ENCODE results near the gene FILIP1L.

Gene FILIP1L

GRCh38 chr3:99866261-99866761 is 248.0 kb downstream of the FILIP1L start:
- DNase-seq: no peak
- Histone ChIP-seq H3K36me3 (ENCODE audit: control insufficient read depth, insufficient read depth, low read length) (no peaks in the 10 kb centered on the region), H3K27me3 (replicated peaks; ENCODE audit: control insufficient read depth, insufficient read depth, low read length, poor library complexity, severe bottlenecking) (no peaks in the 10 kb centered on the region), H3K4me1 (ENCODE audit: control insufficient read depth, insufficient read depth, low read length, poor library complexity, severe bottlenecking) (no peaks in the 10 kb centered on the region), H3K9me3 (ENCODE audit: control insufficient read depth, low read length) (no peaks in the 10 kb centered on the region), H3K27ac (ENCODE audit: insufficient read depth, low read length, poor library complexity, severe bottlenecking) (no peak overlapping the region), H3K4me3 (ENCODE audit: insufficient read depth, low read depth, low read length, poor library complexity, severe bottlenecking) (no peak overlapping the region)

GRCh38 chr3:99865321-99865720 is 249.0 kb downstream of the FILIP1L start:
- Histone ChIP-seq H3K9me3 (ENCODE audit: control insufficient read depth, low read length) (no peaks in the 10 kb centered on the region), H3K36me3 (ENCODE audit: control insufficient read depth, insufficient read depth, low read length) (no peaks in the 10 kb centered on the region), H3K27ac (ENCODE audit: insufficient read depth, low read length, poor library complexity, severe bottlenecking) (no peak overlapping the region), H3K4me1 (ENCODE audit: control insufficient read depth, insufficient read depth, low read length, poor library complexity, severe bottlenecking) (no peaks in the 10 kb centered on the region), H3K27me3 (replicated peaks; ENCODE audit: control insufficient read depth, insufficient read depth, low read length, poor library complexity, severe bottlenecking) (no peaks in the 10 kb centered on the region), H3K4me3 (ENCODE audit: insufficient read depth, low read depth, low read length, poor library complexity, severe bottlenecking) (no peak overlapping the region)
- DNase-seq: no peak

DNA sequence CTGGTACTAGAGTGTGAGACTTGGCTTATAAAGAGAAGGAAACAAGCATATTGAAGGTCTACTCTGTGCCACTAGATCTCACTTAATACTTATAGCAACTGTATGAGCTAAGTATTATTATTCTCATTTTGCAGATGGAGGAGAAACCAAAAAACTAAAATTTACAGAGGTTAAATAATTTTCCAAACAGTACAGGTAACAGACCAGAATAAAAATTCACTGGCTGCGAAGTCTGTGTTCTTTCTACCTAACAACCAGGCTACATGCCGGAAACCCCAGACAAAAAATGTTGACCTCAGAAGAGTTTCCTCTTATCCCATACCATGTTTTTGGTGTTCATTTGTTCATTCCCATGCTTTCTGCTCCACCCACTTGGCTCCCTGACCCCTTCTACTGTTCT is 250.0 kb downstream of the FILIP1L start:
- no peaks in the 10 kb centered on the region for H3K27me3 ChIP-seq (replicated peaks; ENCODE audit: control insufficient read depth, insufficient read depth, low read length, poor library complexity, severe bottlenecking)
- H3K27ac ChIP-seq (ENCODE audit: insufficient read depth, low read length, poor library complexity, severe bottlenecking): no peak overlapping the region
- no peak for DNase-seq
- H3K4me3 ChIP-seq (ENCODE audit: insufficient read depth, low read depth, low read length, poor library complexity, severe bottlenecking): no peak overlapping the region
- no peaks in the 10 kb centered on the region for H3K4me1 ChIP-seq (ENCODE audit: control insufficient read depth, insufficient read depth, low read length, poor library complexity, severe bottlenecking)
- H3K36me3 ChIP-seq (ENCODE audit: control insufficient read depth, insufficient read depth, low read length): no peaks in the 10 kb centered on the region
- H3K9me3 ChIP-seq (ENCODE audit: control insufficient read depth, low read length): no peaks in the 10 kb centered on the region

GRCh38 chr3:99863588-99863987 is 250.7 kb downstream of the FILIP1L start:
- no peaks in the 10 kb centered on the region for H3K9me3 ChIP-seq (ENCODE audit: control insufficient read depth, low read length)
- no peak overlapping the region for H3K27ac ChIP-seq (ENCODE audit: insufficient read depth, low read length, poor library complexity, severe bottlenecking)
- H3K4me1 ChIP-seq (ENCODE audit: control insufficient read depth, insufficient read depth, low read length, poor library complexity, severe bottlenecking): no peaks in the 10 kb centered on the region
- H3K36me3 ChIP-seq (ENCODE audit: control insufficient read depth, insufficient read depth, low read length): no peaks in the 10 kb centered on the region
- no peak overlapping the region for H3K4me3 ChIP-seq (ENCODE audit: insufficient read depth, low read depth, low read length, poor library complexity, severe bottlenecking)
- H3K27me3 ChIP-seq (replicated peaks; ENCODE audit: control insufficient read depth, insufficient read depth, low read length, poor library complexity, severe bottlenecking): no peaks in the 10 kb centered on the region
- no peak for DNase-seq

DNA sequence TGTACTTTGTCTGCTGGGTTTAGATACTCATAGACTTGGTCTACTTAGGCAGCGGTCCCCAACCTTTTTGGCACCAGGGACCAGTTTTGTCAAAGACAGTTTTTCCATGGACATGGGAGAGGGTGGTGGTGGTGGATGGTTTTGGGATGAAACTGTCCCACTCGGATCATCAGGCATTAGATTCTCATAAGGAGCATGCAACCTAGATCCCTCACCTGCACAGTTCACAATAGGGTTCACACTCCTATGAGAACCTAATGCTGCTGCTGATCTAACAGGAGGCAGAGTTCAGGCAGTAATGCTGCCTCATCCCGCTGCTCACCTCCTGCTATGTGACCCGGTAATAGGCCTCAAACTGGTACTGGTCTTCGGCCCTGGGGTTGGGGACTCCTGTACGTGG is 251.3 kb downstream of the FILIP1L start:
- H3K27ac ChIP-seq (ENCODE audit: insufficient read depth, low read length, poor library complexity, severe bottlenecking): no peak overlapping the region
- H3K4me1 ChIP-seq (ENCODE audit: control insufficient read depth, insufficient read depth, low read length, poor library complexity, severe bottlenecking): no peaks in the 10 kb centered on the region
- H3K9me3 ChIP-seq (ENCODE audit: control insufficient read depth, low read length): no peaks in the 10 kb centered on the region
- no peaks in the 10 kb centered on the region for H3K27me3 ChIP-seq (replicated peaks; ENCODE audit: control insufficient read depth, insufficient read depth, low read length, poor library complexity, severe bottlenecking)
- DNase-seq: no peak
- no peak overlapping the region for H3K4me3 ChIP-seq (ENCODE audit: insufficient read depth, low read depth, low read length, poor library complexity, severe bottlenecking)
- no peaks in the 10 kb centered on the region for H3K36me3 ChIP-seq (ENCODE audit: control insufficient read depth, insufficient read depth, low read length)

GRCh38 chr3:99862208-99862607 is 252.1 kb downstream of the FILIP1L start:
- Histone ChIP-seq H3K27ac (ENCODE audit: insufficient read depth, low read length, poor library complexity, severe bottlenecking) (no peak overlapping the region), H3K36me3 (ENCODE audit: control insufficient read depth, insufficient read depth, low read length) (no peaks in the 10 kb centered on the region), H3K9me3 (ENCODE audit: control insufficient read depth, low read length) (no peaks in the 10 kb centered on the region), H3K27me3 (replicated peaks; ENCODE audit: control insufficient read depth, insufficient read depth, low read length, poor library complexity, severe bottlenecking) (no peaks in the 10 kb centered on the region), H3K4me1 (ENCODE audit: control insufficient read depth, insufficient read depth, low read length, poor library complexity, severe bottlenecking) (no peaks in the 10 kb centered on the region), H3K4me3 (ENCODE audit: insufficient read depth, low read depth, low read length, poor library complexity, severe bottlenecking) (no peak overlapping the region)
- no peak for DNase-seq

- no peaks in the 10 kb centered on the region for H3K9me3 ChIP-seq (ENCODE audit: control insufficient read depth, low read length)
- no peaks in the 10 kb centered on the region for H3K36me3 ChIP-seq (ENCODE audit: control insufficient read depth, insufficient read depth, low read length)
- no peaks in the 10 kb centered on the region for H3K4me1 ChIP-seq (ENCODE audit: control insufficient read depth, insufficient read depth, low read length, poor library complexity, severe bottlenecking)
- no peak for DNase-seq
- H3K27me3 ChIP-seq (replicated peaks; ENCODE audit: control insufficient read depth, insufficient read depth, low read length, poor library complexity, severe bottlenecking): no peaks in the 10 kb centered on the region
- no peak overlapping the region for H3K27ac ChIP-seq (ENCODE audit: insufficient read depth, low read length, poor library complexity, severe bottlenecking)
- H3K4me3 ChIP-seq (ENCODE audit: insufficient read depth, low read depth, low read length, poor library complexity, severe bottlenecking): no peak overlapping the region
These were observed 253.1 kb downstream of the FILIP1L start for GRCh38 chr3:99861216-99861615.

GRCh38 chr3:99859825-99860224 is 254.5 kb downstream of the FILIP1L start:
- Histone ChIP-seq H3K27ac (ENCODE audit: insufficient read depth, low read length, poor library complexity, severe bottlenecking) (no peak overlapping the region), H3K9me3 (ENCODE audit: control insufficient read depth, low read length) (no peaks in the 10 kb centered on the region), H3K4me1 (ENCODE audit: control insufficient read depth, insufficient read depth, low read length, poor library complexity, severe bottlenecking) (no peaks in the 10 kb centered on the region), H3K27me3 (replicated peaks; ENCODE audit: control insufficient read depth, insufficient read depth, low read length, poor library complexity, severe bottlenecking) (no peaks in the 10 kb centered on the region), H3K36me3 (ENCODE audit: control insufficient read depth, insufficient read depth, low read length) (no peaks in the 10 kb centered on the region), H3K4me3 (ENCODE audit: insufficient read depth, low read depth, low read length, poor library complexity, severe bottlenecking) (no peak overlapping the region)
- no peak for DNase-seq

DNA sequence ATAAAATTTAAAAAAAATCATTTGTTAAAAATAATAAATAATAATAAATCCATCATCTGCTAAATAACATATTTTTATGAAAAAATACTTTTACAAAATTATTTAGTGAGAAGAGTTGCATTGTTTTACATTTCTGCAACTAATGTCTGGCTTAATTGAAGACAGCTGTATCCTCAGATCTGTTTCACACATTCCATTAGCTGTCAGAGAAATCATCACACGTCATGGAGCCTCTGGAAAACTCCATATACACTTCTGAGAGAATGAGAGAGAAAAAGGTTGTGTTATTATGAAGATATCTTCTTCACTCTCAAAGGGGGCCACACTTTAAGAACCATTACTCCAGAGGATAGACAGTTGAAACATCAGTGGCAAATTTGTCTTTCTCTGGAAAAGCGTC is 255.8 kb downstream of the FILIP1L start:
- Histone ChIP-seq H3K4me3 (ENCODE audit: insufficient read depth, low read depth, low read length, poor library complexity, severe bottlenecking) (no peak overlapping the region), H3K36me3 (ENCODE audit: control insufficient read depth, insufficient read depth, low read length) (no peaks in the 10 kb centered on the region), H3K4me1 (ENCODE audit: control insufficient read depth, insufficient read depth, low read length, poor library complexity, severe bottlenecking) (no peaks in the 10 kb centered on the region), H3K27ac (ENCODE audit: insufficient read depth, low read length, poor library complexity, severe bottlenecking) (no peak overlapping the region), H3K9me3 (ENCODE audit: control insufficient read depth, low read length) (no peaks in the 10 kb centered on the region), H3K27me3 (replicated peaks; ENCODE audit: control insufficient read depth, insufficient read depth, low read length, poor library complexity, severe bottlenecking) (no peaks in the 10 kb centered on the region)
- no peak for DNase-seq

- H3K4me3 ChIP-seq (ENCODE audit: insufficient read depth, low read depth, low read length, poor library complexity, severe bottlenecking): no peak overlapping the region
These were observed 257.0 kb downstream of the FILIP1L start for GRCh38 chr3:99857278-99857677.

More at GRCh38 chr3:99857278-99857677, 257.0 kb downstream of the FILIP1L start:
- Histone ChIP-seq H3K9me3 (ENCODE audit: control insufficient read depth, low read length) (no peaks in the 10 kb centered on the region), H3K4me1 (ENCODE audit: control insufficient read depth, insufficient read depth, low read length, poor library complexity, severe bottlenecking) (no peaks in the 10 kb centered on the region), H3K36me3 (ENCODE audit: control insufficient read depth, insufficient read depth, low read length) (no peaks in the 10 kb centered on the region), H3K27ac (ENCODE audit: insufficient read depth, low read length, poor library complexity, severe bottlenecking) (no peak overlapping the region), H3K27me3 (replicated peaks; ENCODE audit: control insufficient read depth, insufficient read depth, low read length, poor library complexity, severe bottlenecking) (no peaks in the 10 kb centered on the region)
- DNase-seq: no peak
